Lower leg skin (tissue), 4 donors: ENCODE data around the gene GALNT2. TPM values are rescaled to one million over a fixed set of nuclear protein-coding genes. Genes with fewer than 3 reads are reported as not detected.

Source experiments
- DNase-seq, 2 donors: peaks; one replicate each; pipeline ENCODE4 v3.0.0-alpha.2; 2019; ENCODE audit warnings: low spot score in 2 of 2
- H3K4me3 ChIP-seq: fragments of 200-600 bp; sonication (generic); 2 replicates; pipeline ENCODE4 v1.5.1; 2017; ENCODE audit warnings: mild to moderate bottlenecking, low read depth; ENCODE audit not compliant: poor library complexity, severe bottlenecking
- CTCF ChIP-seq, 3 donors: fragments of 450-650 bp; IDR thresholded peaks; one replicate each; pipeline ENCODE4 v1.5.1; 2016; ENCODE audit warnings: antibody characterized with exemption in 3 of 3, mild to moderate bottlenecking in 3 of 3, moderate library complexity in 2 of 3
- POLR2A ChIP-seq, 2 donors: fragments of 450-650 bp; IDR thresholded peaks; one replicate each; pipeline ENCODE4 v1.6.1; 2016 to 2017; ENCODE audit warnings: antibody characterized with exemption in 2 of 2, mild to moderate bottlenecking in 1 of 2, moderate library complexity in 1 of 2
- WGBS, 2 donors: methylation state at CpG; one replicate each; pipeline ENCODE4 v1.1.5; 2018; 5-methylcytosine and 5-hydroxymethylcytosine counted together
- intact Hi-C: fragments of 100-400 bp; cut with DNase I; formaldehyde crosslinking; loops from one replicate; pipeline ENCODE4 v1.15.0; 2023; ENCODE audit warnings: low total_unique reads
- total RNA-seq, 4 donors: library from RNA; depleted of rRNA; stranded (reverse); fragments of >200 nt; gene quantifications; one replicate each; pipeline ENCODE4 v1.1.0, GENCODE V29; 2016

Gene GALNT2
- total RNA-seq, 4 donors from 2014 or later = 11.0 to 31.0 (median 20.2) TPM

- intact Hi-C loops = no loop called here
Observed at GRCh38 chr1:230212405-230212936, 145.4 kb downstream of the GALNT2 start.

DNA sequence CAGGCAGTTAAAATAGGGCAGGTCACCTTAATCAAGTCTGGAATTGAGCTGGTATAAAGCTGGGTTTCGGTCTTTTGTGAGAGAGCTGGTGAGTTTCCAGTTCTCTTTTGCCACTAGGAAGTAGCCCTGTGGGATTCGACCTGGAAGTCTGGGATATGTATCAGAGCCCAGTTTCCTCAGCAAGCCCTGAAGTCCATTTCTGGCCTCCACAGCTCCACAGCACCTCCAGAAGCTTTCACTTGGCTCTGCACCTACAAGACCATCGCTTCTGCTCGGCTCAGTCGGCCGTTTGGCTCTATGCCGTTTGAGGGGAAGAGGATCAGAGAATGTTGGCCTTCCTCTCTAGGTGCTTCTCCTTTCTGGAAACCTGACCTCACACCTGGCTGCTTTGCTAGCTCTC is 148.0 kb downstream of the GALNT2 start:
- intact Hi-C loops = no loop called here
- no peak for DNase-seq
- TF ChIP-seq POLR2A (IDR thresholded peaks at IDR 0.05) = no peak
- no peak for TF ChIP-seq CTCF (IDR thresholded peaks at IDR 0.05)
- H3K4me3 ChIP-seq = no peak overlapping the region
- 31 to 46% methylated on average over 7 of the region's 7 CpGs for WGBS, 2 donors

More at GRCh38 chr1:230212405-230212936, 145.4 kb downstream of the GALNT2 start:
- H3K4me3 ChIP-seq = no peak overlapping the region
- peak in 1 of 2 donors; percentile 70 for DNase-seq
- no peak for TF ChIP-seq CTCF (IDR thresholded peaks at IDR 0.05)
- TF ChIP-seq POLR2A (IDR thresholded peaks at IDR 0.05) = no peak
- WGBS, 2 donors = 73 to 83% methylated on average over 7 of the region's 7 CpGs

- WGBS, 2 donors = 43 to 48% methylated on average over 1 of the region's 1 CpG
- TF ChIP-seq CTCF (IDR thresholded peaks at IDR 0.05) (no peak), POLR2A (IDR thresholded peaks at IDR 0.05) (no peak)
- no peak overlapping the region for H3K4me3 ChIP-seq
- intact Hi-C loops = no loop called here
- DNase-seq = no peak
Observed at GRCh38 chr1:230215529-230215928, 148.5 kb downstream of the GALNT2 start.

GRCh38 chr1:230216896-230217295 is 149.9 kb downstream of the GALNT2 start:
- intact Hi-C loops = no loop called here
- TF ChIP-seq POLR2A (IDR thresholded peaks at IDR 0.05) = no peak
- no peak for TF ChIP-seq CTCF (IDR thresholded peaks at IDR 0.05)
- 92 to 97% methylated on average over 2 of the region's 2 CpGs for WGBS, 2 donors
- no peak for DNase-seq
- H3K4me3 ChIP-seq = no peak overlapping the region

- TF ChIP-seq POLR2A (IDR thresholded peaks at IDR 0.05) (no peak), CTCF (IDR thresholded peaks at IDR 0.05) (no peak)
- intact Hi-C loops = no loop called here
- DNase-seq = no peak
- H3K4me3 ChIP-seq = no peak overlapping the region
- WGBS, 2 donors = 93 to 95% methylated on average over 6 of the region's 6 CpGs
Observed at GRCh38 chr1:230218667-230219066, 151.6 kb downstream of the GALNT2 start.
